H1 (cell line): ENCODE results near the gene TGM5. TPM values are rescaled to one million over a fixed set of nuclear protein-coding genes. Genes with fewer than 3 reads are reported as not detected.

Source experiments
- ZNF274 ChIP-seq: IDR thresholded peaks from 2 replicates; pipeline ENCODE4 v1.7.0; 2012; ENCODE audit warnings: low read length, borderline replicate concordance; ENCODE audit errors: extremely low read depth
- polyA plus RNA-seq, 7 experiments: library from polyadenylated mRNA; depleted of rRNA in 3 of 7; stranded (reverse) in 5 of 7; unstranded in 2 of 7; fragments of >200 nt in 5 of 7; fragments of 200-250 nt in 2 of 7; gene quantifications; 1 replicate in 5 of 7; 2 replicates in 1 of 7; 4 replicates in 1 of 7; pipeline versions ENCODE4 v1.2.1 to v1.2.3, GENCODE V29; 2011 to 2013; ENCODE audit warnings: missing spikeins in 2 of 7, mixed read lengths in 2 of 7
- total RNA-seq: library from RNA; stranded (reverse); fragmentation: NEBNext Ultra II Directional; extraction: Animal tissue kit (Norgen Biotek cat#: 25700); gene quantifications from 2 replicates; pipeline ENCODE4 v1.2.1, GENCODE V29; 2021

TGM5 gene
- total and polyA plus RNA-seq, 2 of the 8 experiments (the other 6 are each of a cell fraction or from before 2014, with no cell fraction given), result not detected

GRCh38 chr15:43193710-43194109, 73.0 kb downstream of the TGM5 start (continued):
- TF ChIP-seq ZNF274, result no peak
